Sigmoid colon (tissue), 7 donors: ENCODE data around the gene RCN1. TPM values are rescaled to one million over a fixed set of nuclear protein-coding genes. Genes with fewer than 3 reads are reported as not detected.
"Not testable (repeated sequence)": the region's sequence is repeated elsewhere in the genome, so short reads cannot be mapped to it uniquely, and the experiment has no call there.

Experiments used
- DNase-seq: peaks from one replicate; pipeline ENCODE4 v3.0.0-alpha.2; 2019
- H3K27ac ChIP-seq, 4 donors: fragments of 200-600 bp; sonication (generic); one replicate each; pipeline ENCODE4 v1.5.1; 2016 to 2019; ENCODE audit warnings: mild to moderate bottlenecking in 1 of 4
- H3K27me3 ChIP-seq, 3 donors: fragments of 200-600 bp; sonication (generic); one replicate each; pipeline ENCODE4 v1.5.1; 2019; ENCODE audit warnings: mild to moderate bottlenecking in 1 of 3
- H3K36me3 ChIP-seq, 4 donors: fragments of 200-600 bp; sonication (generic); one replicate each; pipeline ENCODE4 v1.5.1; 2016 to 2019
- H3K4me1 ChIP-seq, 4 donors: fragments of 200-600 bp; sonication (generic); one replicate each; pipeline ENCODE4 v1.5.1; 2017 to 2019
- H3K4me3 ChIP-seq, 4 donors: fragments of 200-600 bp; sonication (generic); one replicate each; pipeline ENCODE4 v1.5.1; 2017 to 2019; ENCODE audit warnings: mild to moderate bottlenecking in 2 of 4, moderate library complexity in 1 of 4
- H3K9me3 ChIP-seq, 4 donors: fragments of 200-600 bp in 3 of 4; sonication (generic) in 3 of 4; one replicate each; pipeline versions ENCODE4 v1.5.1 to v1.6.1; 2013 to 2019
- EP300 ChIP-seq, 4 donors: sonication (generic); formaldehyde crosslinking; IDR thresholded peaks; one replicate each; pipeline ENCODE4 v1.6.1; 2017; ENCODE audit warnings: antibody characterized with exemption in 4 of 4
- POLR2A ChIP-seq, 2 donors: fragments of 450-650 bp; IDR thresholded peaks; one replicate each; pipeline ENCODE4 v1.6.1; 2016; ENCODE audit warnings: antibody characterized with exemption in 2 of 2, mild to moderate bottlenecking in 2 of 2, moderate library complexity in 2 of 2
- POLR2AphosphoS5 ChIP-seq, 4 donors: sonication (generic); formaldehyde crosslinking; IDR thresholded peaks; one replicate each; pipeline ENCODE4 v1.6.1; 2017; ENCODE audit warnings: antibody characterized with exemption in 4 of 4
- WGBS, 2 donors: extraction: QIAGEN DNeasy Blood & Tissue Kit; methylation state at CpG; one replicate each; pipeline ENCODE4 v1.1.7; 2013; 5-methylcytosine and 5-hydroxymethylcytosine counted together
- intact Hi-C: fragments of 100-400 bp; cut with DNase I; formaldehyde crosslinking; loops from one replicate; pipeline ENCODE4 v1.15.1; 2023
- polyA plus RNA-seq, 3 donors: library from polyadenylated mRNA; stranded (reverse); fragments of 200-250 nt; gene quantifications; one replicate each; pipeline ENCODE4 v1.2.3, GENCODE V29; 2013
- total RNA-seq, 4 donors: library from RNA; depleted of rRNA; stranded (reverse); fragments of >200 nt; gene quantifications; one replicate each; pipeline ENCODE4 v1.1.0, GENCODE V29; 2016
- TF ChIP-seq, protein P1 (sequence below), 4 experiments: fragments of 450-650 bp in 3 of 4; fragments of 200-600 bp in 1 of 4; IDR thresholded peaks; one replicate each; pipeline ENCODE4 v1.5.1; 2016 to 2019; ENCODE audit warnings: antibody characterized with exemption in 4 of 4, mild to moderate bottlenecking in 3 of 4, moderate library complexity in 2 of 4
- donor health status: healthy with polysubstance abuse.
- donor health status: Bipolar disorder and iron deficiency.
- donor health status: healthy.

The RCN1 gene
- total and polyA plus RNA-seq, 7 donors: 9.7 to 58.4 (median 34.1) TPM

DNA sequence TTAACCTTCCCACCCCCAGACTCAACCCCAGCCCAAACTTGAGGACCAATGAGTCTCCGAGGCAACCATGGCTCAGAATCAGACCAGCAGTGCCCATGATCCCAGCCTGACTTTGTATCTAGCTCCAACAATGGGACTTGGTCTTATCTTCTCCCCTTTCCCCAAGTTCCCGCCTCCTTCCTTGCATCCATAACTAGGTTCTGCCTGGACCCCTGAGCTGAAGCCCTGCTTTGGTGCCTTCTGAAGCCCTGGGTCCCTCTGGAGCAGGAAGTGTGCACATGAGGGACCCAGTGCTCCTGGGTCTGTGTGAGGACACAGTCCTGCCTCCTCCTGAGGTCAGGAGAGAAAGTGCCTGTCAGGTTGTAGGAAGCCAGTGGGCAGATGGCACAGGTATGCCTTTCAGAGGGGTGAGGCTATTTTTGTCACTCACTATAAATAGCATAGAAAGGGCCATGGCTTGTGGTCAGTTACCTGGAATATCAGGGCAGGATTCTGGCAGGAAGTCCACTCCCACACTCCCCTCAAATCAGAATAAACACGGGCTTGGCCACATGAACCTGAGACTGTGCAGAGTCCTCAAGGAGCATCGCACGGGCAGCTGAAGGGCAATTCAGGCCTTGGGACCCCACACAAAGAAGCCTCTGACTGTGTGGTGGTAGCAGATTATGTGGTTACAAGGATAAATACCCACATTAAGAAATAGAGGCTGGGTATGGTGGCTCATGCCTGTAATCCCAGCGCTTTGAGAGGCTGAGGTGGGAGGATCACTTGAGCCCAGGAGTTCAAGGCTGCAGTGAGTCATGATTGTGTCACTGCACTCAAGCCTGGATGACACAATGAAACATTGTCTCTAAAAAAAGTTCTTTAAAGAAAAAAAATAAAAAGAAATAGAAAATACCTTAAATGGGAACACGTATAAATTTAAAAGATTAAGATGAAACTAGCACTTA lies 27.4 kb downstream of the RCN1 start:
- H3K27ac ChIP-seq: no peak overlapping the region
- 78 to 86% methylated on average over 7 of the region's 7 CpGs for WGBS, 2 donors
- H3K4me3 ChIP-seq: no peak overlapping the region
- H3K9me3 ChIP-seq: no peaks in the 10 kb centered on the region
- DNase-seq: no peak
- H3K4me1 ChIP-seq: no peaks in the 10 kb centered on the region
- TF ChIP-seq POLR2A (IDR thresholded peaks at IDR 0.05): no peak
- TF ChIP-seq POLR2AphosphoS5 (IDR thresholded peaks at IDR 0.05): no peak
- no peak for TF ChIP-seq EP300 (IDR thresholded peaks at IDR 0.05)
- TF ChIP-seq, protein P1, sequence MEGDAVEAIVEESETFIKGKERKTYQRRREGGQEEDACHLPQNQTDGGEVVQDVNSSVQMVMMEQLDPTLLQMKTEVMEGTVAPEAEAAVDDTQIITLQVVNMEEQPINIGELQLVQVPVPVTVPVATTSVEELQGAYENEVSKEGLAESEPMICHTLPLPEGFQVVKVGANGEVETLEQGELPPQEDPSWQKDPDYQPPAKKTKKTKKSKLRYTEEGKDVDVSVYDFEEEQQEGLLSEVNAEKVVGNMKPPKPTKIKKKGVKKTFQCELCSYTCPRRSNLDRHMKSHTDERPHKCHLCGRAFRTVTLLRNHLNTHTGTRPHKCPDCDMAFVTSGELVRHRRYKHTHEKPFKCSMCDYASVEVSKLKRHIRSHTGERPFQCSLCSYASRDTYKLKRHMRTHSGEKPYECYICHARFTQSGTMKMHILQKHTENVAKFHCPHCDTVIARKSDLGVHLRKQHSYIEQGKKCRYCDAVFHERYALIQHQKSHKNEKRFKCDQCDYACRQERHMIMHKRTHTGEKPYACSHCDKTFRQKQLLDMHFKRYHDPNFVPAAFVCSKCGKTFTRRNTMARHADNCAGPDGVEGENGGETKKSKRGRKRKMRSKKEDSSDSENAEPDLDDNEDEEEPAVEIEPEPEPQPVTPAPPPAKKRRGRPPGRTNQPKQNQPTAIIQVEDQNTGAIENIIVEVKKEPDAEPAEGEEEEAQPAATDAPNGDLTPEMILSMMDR (IDR thresholded peaks at IDR 0.05): no peak
- intact Hi-C loops: no loop called here
- no peaks in the 10 kb centered on the region for H3K36me3 ChIP-seq
- no peaks in the 10 kb centered on the region for H3K27me3 ChIP-seq

DNA sequence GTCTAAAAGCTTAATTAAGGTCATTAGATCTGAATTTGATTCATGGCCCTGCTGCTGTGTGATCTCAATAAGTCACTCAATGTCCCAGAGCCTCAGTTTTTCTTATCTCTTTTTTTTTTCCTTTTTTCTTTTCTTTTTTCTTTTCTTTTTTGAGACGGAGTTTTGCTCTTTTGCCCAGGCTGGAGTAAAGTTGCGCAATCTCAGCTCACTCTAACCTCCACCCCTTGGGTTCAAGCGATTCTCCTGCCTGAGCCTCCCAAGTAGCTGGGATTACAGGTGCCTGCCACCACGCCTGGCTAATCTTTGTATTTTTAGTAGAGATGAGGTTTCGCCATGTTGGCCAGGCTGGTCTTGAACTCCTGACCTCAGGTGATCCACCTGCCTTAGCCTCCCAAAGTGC lies 28.3 kb downstream of the RCN1 start:
- H3K27ac ChIP-seq, H3K36me3 ChIP-seq, intact Hi-C loops, H3K4me3 ChIP-seq, DNase-seq, H3K9me3 ChIP-seq, H3K27me3 ChIP-seq, H3K4me1 ChIP-seq: not testable (repeated sequence)
- 91% methylated on average over 5 of the region's 5 CpGs for WGBS, 2 donors

DNA sequence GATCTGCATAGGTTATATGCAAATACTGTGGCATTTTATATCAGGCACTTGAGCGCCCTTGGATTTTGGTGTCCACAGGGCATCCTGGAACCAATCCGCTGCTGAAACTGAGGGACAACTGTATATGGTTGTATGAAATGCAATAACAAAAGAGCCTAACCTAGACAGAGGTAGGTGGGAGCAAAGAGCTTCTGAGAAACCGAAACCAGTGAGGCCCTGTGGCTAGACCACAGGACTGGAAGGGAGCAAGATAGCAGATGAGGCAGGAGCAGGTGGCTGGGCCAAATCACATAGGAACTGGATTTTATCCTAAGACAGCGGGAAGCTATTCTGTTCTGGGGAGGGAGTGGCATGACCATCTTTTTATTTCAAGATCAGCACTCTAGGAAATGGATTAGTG lies 30.1 kb downstream of the RCN1 start:
- no peak for DNase-seq
- Histone ChIP-seq H3K9me3 (no peaks in the 10 kb centered on the region), H3K27ac (no peak overlapping the region), H3K36me3 (no peaks in the 10 kb centered on the region), H3K4me1 (no peaks in the 10 kb centered on the region), H3K27me3 (no peaks in the 10 kb centered on the region), H3K4me3 (no peak overlapping the region)
- intact Hi-C loops: no loop called here
- TF ChIP-seq POLR2A (IDR thresholded peaks at IDR 0.05) (no peak), POLR2AphosphoS5 (IDR thresholded peaks at IDR 0.05) (no peak), EP300 (IDR thresholded peaks at IDR 0.05) (no peak)
- TF ChIP-seq, protein P1 (IDR thresholded peaks at IDR 0.05): no peak
- WGBS, 2 donors: 82 to 86% methylated on average over 4 of the region's 4 CpGs

DNA sequence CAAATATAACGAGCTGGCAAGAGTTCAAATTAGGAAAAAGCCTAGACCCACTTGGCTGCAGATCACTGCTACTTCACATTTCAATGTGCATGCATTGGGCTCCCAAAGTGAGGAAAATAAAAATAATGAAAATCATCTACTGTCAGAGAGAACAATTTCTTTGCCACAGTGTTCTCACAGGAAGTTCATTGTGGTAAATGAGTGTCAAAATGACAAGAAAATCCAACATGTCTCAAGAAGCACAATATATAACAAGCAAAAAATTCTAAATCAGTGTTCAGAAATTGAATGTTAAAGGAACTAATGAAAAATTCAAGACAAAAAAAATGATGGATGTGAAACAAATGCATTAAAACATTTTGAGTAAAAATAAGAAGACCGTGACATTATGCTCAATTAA lies 31.3 kb downstream of the RCN1 start:
- Histone ChIP-seq H3K4me1 (no peaks in the 10 kb centered on the region), H3K9me3 (no peaks in the 10 kb centered on the region), H3K27ac (no peak overlapping the region), H3K36me3 (no peaks in the 10 kb centered on the region), H3K27me3 (no peaks in the 10 kb centered on the region), H3K4me3 (no peak overlapping the region)
- intact Hi-C loops: no loop called here
- DNase-seq: no peak
- TF ChIP-seq, protein P1 (IDR thresholded peaks at IDR 0.05): no peak
- no peak for TF ChIP-seq EP300 (IDR thresholded peaks at IDR 0.05)
- no peak for TF ChIP-seq POLR2A (IDR thresholded peaks at IDR 0.05)
- no peak for TF ChIP-seq POLR2AphosphoS5 (IDR thresholded peaks at IDR 0.05)
- WGBS, 2 donors: 70 to 78% methylated on average over 2 of the region's 2 CpGs

DNA sequence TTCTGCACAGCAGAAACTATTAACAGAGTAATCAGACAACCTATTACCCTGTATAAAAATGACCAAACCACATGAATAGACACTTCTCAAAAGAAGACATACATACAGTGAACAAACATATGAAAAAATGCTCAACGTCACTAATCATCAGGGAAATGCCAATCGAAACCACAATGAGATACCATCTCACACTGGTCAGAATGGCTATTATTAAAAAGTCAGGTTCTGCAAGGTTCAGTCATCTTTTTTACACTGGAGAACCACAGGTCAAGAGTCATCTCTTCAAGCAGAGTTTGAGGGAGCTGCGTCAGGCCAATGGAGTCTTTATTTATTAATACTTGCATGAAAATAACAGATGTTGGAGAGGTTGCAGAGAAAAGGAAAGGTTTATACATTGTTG lies 40.4 kb downstream of the RCN1 start:
- H3K9me3 ChIP-seq: no peaks in the 10 kb centered on the region
- no peak for TF ChIP-seq POLR2AphosphoS5 (IDR thresholded peaks at IDR 0.05)
- TF ChIP-seq EP300 (IDR thresholded peaks at IDR 0.05): no peak
- TF ChIP-seq, protein P1 (IDR thresholded peaks at IDR 0.05): no peak
- intact Hi-C loops: no loop called here

More for the DNA sequence above, 40.4 kb downstream of the RCN1 start:
- 83% methylated on average over 3 of the region's 3 CpGs for WGBS, 2 donors
- Histone ChIP-seq H3K27me3 (no peaks in the 10 kb centered on the region), H3K27ac (no peak overlapping the region), H3K4me1 (no peaks in the 10 kb centered on the region), H3K4me3 (no peak overlapping the region), H3K36me3 (no peaks in the 10 kb centered on the region)
- DNase-seq: no peak
